ENCODE results near the gene DNAJC4. TPM values are rescaled to one million over a fixed set of nuclear protein-coding genes. Genes with fewer than 3 reads are reported as not detected.

Gene DNAJC4
- total RNA-seq, 3 donors from 2014 or later = 43.6 to 57.6 (median 50.7) TPM

DNA sequence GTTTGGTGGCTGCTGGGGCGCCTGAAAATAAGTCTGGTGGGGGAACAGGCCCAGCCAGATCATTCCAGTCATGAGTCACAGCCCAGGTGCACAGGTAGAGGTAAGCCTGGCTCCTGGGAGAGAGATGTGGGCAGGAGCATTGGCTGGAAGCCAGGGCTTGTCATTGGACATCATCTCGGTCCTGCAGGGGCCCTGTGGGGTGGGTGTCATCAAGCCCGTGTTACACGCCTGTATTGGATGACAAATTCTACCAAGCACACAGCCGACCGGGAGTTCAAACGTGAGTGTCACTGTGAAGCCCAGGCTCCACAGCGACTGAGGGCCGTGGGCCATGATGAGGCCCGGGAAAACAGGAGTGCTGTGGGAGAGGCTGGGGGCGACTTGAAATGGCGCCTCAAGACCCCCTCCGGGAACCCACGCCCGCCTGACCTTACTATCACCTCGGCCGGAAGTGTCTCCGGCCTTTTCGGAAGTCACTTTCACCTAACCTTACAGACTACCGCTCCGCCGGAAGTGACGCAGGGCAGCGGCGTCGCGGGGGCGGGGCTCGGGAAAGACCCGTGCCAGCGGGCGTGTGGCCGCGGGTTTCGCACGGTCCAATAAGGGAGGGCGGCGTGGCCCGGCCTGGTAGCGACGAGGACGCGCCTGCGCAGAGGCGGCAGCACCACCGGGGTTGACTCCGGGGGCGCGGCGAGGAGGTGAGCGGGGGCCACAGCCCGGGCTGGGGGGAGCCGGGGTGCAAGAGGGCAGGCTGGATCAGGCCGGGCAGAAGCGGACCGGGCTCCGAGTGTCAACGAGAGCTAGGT lies 10.3 kb downstream of the DNAJC4 start, which contains the start of gene FKBP2:
TSS of gene FKBP2 (plus strand) at position 661 of the 806 bp plus-strand sequence. CDS start 1,293 bp downstream, outside the sequence.
- DNase-seq = peak; percentile 97 to 99 (median 99)
- Histone ChIP-seq H3K9me3 (no peaks in the 10 kb centered on the region), H3K4me3 (peak within 1 kb of the TSS; percentile 86), H3K4me1 (ENCODE audit: low read depth) (peaks cover 50% of the 10 kb centered on the region), H3K36me3 (ENCODE audit: low read depth) (no peaks in the 10 kb centered on the region)
- intact Hi-C loops (cut with DNase I, micrococcal nuclease) = loop anchor here in 1 of 2 donors (10.0 kb wide), 1 partner anchor 56 kb away; the partner anchor contains the start of gene STIP1
- peak; percentile 69 for ATAC-seq
- TF ChIP-seq, protein P1, sequence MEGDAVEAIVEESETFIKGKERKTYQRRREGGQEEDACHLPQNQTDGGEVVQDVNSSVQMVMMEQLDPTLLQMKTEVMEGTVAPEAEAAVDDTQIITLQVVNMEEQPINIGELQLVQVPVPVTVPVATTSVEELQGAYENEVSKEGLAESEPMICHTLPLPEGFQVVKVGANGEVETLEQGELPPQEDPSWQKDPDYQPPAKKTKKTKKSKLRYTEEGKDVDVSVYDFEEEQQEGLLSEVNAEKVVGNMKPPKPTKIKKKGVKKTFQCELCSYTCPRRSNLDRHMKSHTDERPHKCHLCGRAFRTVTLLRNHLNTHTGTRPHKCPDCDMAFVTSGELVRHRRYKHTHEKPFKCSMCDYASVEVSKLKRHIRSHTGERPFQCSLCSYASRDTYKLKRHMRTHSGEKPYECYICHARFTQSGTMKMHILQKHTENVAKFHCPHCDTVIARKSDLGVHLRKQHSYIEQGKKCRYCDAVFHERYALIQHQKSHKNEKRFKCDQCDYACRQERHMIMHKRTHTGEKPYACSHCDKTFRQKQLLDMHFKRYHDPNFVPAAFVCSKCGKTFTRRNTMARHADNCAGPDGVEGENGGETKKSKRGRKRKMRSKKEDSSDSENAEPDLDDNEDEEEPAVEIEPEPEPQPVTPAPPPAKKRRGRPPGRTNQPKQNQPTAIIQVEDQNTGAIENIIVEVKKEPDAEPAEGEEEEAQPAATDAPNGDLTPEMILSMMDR (IDR thresholded peaks at IDR 0.05) = no peak

DNA sequence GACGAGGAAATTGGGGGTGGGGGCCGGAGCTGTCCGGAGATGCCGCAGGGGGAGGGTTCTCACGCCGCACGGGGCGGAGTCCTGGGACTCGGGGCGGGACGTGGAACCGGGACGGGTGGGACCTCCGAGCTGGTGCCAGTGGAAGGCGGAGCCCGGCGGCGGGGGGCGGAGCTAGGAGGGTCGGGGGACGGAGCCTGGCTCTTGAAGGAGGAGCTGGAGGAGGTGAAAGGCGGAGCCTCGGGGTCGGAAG lies 10.8 kb downstream of the DNAJC4 start:
- Histone ChIP-seq H3K4me1 (ENCODE audit: low read depth) (peaks cover 48% of the 10 kb centered on the region), H3K36me3 (ENCODE audit: low read depth) (no peaks in the 10 kb centered on the region), H3K4me3 (peak overlapping the region; percentile 20), H3K9me3 (no peaks in the 10 kb centered on the region)
- TF ChIP-seq, protein P1 (IDR thresholded peaks at IDR 0.05) = no peak
- DNase-seq (peak in 2 of 3 donors; percentile 100), ATAC-seq (peak; percentile 77)
- intact Hi-C loops (cut with DNase I, micrococcal nuclease) = loop anchor here in 1 of 2 donors (10.0 kb wide), 1 partner anchor 56 kb away; the partner anchor contains the start of gene STIP1

DNA sequence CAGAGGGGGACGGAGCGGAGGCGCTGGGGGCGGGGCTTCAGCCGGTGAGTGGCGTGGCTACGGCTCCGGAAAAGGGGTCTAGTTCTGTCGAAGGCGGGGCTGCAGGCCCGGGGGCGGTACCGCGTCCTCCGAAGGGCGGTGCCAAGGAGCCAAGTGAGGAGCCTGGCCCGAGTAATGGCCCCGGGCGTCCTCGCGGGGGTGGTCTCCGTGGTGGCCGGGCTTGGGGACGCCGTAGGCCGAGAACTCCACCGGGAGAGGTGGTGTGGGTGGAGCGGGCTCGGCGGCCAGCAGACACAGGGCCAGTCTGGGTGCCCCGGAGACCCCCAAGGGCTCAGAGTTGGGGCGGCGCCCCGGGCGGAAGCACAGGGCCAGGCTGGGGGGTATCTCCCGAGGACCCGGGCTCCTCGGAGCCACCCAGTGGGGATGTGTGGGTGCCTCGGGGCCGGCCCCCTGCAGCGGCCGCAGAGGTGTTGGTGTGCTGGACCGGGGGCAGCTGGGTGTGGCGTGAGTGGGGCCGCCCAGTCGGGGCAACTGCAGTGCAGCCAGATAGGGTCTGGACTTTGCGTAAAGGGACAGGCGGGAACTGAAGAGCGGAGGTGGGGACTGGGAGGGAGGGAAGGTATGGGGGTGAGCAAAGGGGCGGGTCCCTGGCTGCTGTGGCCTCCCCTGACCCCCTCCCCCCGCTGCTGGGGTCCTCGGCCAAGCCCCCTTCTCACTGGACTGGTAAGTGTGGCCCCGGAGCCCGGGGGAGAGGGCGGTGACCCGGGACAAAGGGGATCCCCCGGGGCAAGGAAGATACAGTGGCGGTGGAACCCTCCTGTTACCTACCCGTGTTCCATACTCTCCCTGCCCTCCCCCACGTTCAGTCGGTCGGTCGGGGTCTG lies 11.4 kb downstream of the DNAJC4 start:
- intact Hi-C loops (cut with DNase I, micrococcal nuclease) = loop anchor here in 1 of 2 donors (10.0 kb wide), 1 partner anchor 57 kb away; the partner anchor contains the start of gene STIP1
- DNase-seq (peak in 1 of 3 donors; percentile 99), ATAC-seq (peak; percentile 7)
- TF ChIP-seq, protein P1 (IDR thresholded peaks at IDR 0.05) = peak; percentile 23
- H3K36me3 ChIP-seq (ENCODE audit: low read depth) = no peaks in the 10 kb centered on the region
- peaks cover 48% of the 10 kb centered on the region for H3K4me1 ChIP-seq (ENCODE audit: low read depth)
- no peaks in the 10 kb centered on the region for H3K9me3 ChIP-seq
- H3K4me3 ChIP-seq = peak overlapping the region; percentile 86

DNA sequence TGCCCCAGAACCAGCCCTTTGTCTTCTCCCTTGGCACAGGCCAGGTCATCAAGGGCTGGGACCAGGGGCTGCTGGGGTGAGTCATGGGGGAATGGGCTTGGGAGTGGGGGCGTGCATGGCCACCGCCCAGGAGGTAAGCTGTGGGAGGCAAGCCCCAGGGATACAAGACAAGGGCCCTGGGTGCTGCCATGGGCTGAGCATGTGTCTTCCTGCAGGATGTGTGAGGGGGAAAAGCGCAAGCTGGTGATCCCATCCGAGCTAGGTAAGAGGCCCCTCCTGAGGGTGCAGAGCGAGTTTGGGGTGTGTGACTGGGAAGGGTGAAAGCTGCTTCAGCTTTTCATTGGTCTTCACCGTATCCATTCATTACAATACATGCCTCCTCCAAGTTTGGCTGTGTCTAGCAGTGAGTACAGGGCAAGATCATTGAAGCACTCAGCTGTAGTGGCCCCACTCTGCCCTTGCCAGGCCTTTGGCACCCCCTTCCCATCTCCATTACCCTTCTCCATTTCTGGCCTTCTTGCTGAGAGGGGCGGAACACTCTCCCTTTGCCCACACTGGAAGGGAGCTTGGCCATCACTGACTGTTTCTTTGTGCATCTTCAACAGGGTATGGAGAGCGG lies 13.0 kb downstream of the DNAJC4 start:
- intact Hi-C loops (cut with DNase I, micrococcal nuclease) = loop anchor here in 1 of 2 donors (10.0 kb wide), 1 partner anchor 59 kb away; the partner anchor contains the start of gene STIP1
- TF ChIP-seq, protein P1 (IDR thresholded peaks at IDR 0.05) = no peak
- Histone ChIP-seq H3K36me3 (ENCODE audit: low read depth) (no peaks in the 10 kb centered on the region), H3K9me3 (no peaks in the 10 kb centered on the region), H3K4me1 (ENCODE audit: low read depth) (peaks cover 42% of the 10 kb centered on the region), H3K4me3 (no peak overlapping the region)
- ATAC-seq (no peak), DNase-seq (peak in 2 of 3 donors; percentile 28 to 62)

DNA sequence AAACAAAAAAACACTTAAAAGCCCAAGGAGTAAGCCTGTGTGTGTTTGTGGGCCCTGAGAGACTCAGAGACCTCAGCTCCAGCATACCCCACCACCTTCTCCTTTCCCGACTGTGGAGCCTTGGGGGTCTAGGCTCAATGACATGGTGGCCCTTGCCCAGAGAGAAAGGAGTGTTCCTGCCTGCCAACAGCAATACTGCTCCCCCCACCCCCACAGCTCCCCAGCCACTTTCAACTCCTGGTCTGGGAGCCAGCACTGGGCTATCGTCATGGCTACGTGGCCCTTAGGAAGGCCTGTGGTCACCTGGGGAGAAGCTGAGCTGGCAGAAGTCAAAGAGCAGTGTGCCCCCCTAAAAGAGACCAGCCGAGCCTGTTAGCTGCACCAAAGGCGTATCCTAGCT lies 13.8 kb downstream of the DNAJC4 start:
- TF ChIP-seq, protein P1 (IDR thresholded peaks at IDR 0.05) = no peak
- DNase-seq (peak in 1 of 3 donors; percentile 24), ATAC-seq (no peak)
- intact Hi-C loops (cut with DNase I, micrococcal nuclease) = loop anchor here in 1 of 2 donors (10.0 kb wide), 1 partner anchor 59 kb away; the partner anchor contains the start of gene STIP1
- Histone ChIP-seq H3K36me3 (ENCODE audit: low read depth) (no peaks in the 10 kb centered on the region), H3K9me3 (no peaks in the 10 kb centered on the region), H3K4me1 (ENCODE audit: low read depth) (peaks cover 35% of the 10 kb centered on the region), H3K4me3 (no peak overlapping the region)
